GM19372 (cell line): Measurements from ENCODE around the gene GPR35.
A peak's percentile ranks its signal among the peaks of the same experiment; 100 is the strongest.
"Not testable (repeated sequence)": the region's sequence is repeated elsewhere in the genome, so short reads cannot be mapped to it uniquely, and the experiment has no call there.

ENCODE experiments used
- ATAC-seq: cut with Tn5 transposase; IDR thresholded peaks from one replicate; pipeline ENCODE4 v1.9.1; 2021; ENCODE audit warnings: mild to moderate bottlenecking, low read depth, moderate library complexity; ENCODE audit not compliant: unreplicated experiment

Gene GPR35

DNA sequence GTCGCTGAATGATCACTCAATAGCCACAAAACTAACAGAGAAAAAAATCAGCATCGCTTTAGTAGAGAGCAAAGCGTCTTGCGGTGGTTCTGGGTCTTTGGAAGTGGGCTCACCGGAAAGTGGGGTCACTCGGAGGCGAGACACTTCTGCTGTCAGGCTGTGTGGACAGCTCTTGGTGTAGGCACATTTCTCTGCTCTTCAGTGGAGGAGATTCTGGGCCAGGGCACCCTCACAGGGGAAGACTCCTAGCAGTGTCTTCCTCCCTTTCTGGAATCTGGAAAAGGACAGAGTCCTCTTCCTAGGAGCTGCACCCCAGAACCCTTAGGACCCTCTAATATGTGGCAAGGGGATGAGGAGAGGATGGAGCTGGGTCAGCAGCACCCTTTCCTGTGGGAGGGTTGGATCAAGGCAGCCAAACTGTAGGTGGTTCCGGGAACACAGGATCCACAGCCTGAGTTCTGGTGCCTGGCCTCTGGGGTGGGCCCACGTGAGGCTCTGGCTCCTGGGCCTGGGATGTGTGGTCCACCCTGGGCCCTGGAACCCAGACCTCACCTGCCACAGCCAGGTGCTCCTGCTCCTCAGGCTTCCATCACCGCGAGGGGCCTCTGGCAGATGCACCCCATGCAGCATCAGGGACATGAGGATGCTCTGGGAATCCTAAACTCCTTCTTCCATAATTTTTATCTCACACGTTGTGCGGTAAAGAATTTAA is 25.1 kb downstream of the GPR35 start:
- ATAC-seq, result no peak

- no peak for ATAC-seq
Measured at GRCh38 chr2:240651185-240651584, 25.9 kb downstream of the GPR35 start.

DNA sequence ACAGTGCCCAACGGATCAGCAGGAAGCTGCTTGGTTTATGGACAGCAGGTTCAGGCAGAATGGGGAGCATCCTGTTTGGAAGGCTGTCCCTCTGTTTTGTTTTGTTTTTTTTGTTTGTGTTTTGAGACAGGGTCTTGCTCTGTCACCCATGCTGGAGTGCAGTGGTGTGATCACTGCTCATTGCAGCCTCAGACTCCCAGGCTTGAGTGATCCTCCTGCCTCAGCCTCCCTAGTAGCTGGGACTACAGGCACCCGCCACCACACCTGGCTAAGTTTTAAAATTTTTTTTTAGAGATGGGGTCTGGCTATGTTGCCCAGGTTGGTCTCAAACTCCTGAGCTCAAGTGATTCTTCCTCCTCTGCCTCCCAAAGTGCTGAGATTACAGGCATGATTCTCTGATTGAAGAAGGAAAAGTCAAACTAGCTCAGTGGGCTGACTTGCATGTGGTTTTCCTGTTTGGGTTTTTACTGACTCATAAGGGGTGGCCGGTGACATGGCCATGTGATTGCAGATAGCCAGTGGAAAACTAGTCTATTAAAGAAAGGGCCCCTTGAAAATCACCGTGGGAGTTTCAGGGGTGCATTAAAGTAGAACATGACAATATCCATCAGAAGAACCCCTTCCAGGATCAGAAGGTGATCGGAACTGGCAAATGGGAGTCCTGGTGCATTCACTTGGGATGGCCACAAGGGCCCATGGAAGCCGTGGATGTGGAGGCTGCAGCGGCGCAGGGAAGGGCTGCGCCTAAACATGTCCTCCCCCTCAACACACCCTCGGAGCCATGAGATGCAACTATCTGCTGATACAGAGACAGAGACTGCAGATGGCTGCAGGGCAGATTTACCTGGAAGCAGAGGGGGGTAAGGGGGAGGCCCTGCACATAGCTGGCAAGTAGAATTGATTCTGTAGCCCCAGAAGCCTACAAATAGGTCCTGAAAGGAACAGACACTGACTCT is 30.9 kb downstream of the GPR35 start:
- ATAC-seq, result peak; percentile 67

DNA sequence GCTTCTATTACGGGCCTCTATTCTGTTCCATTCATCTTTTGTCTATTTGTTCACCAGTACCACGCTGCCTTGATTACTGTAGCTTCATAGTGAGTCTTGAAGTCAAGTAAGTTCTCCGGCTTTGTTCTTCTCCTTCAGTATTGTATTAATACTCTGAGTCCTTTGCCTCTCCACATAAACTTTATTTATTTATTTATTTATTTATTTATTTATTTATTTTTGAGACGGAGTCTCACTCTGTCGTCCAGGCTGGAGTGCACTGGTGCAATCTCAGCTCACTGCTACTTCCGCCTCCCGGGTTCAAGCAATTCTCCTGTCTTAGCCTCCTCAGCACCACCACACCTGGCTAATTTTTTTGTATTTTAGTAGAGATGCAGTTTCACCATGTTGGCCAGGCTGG is 34.6 kb downstream of the GPR35 start:
- ATAC-seq, result not testable (repeated sequence)

- ATAC-seq, result no peak
Measured at GRCh38 chr2:240662681-240663080, 37.4 kb downstream of the GPR35 start.

GRCh38 chr2:240663546-240664190 is 38.4 kb downstream of the GPR35 start:
- no peak for ATAC-seq

DNA sequence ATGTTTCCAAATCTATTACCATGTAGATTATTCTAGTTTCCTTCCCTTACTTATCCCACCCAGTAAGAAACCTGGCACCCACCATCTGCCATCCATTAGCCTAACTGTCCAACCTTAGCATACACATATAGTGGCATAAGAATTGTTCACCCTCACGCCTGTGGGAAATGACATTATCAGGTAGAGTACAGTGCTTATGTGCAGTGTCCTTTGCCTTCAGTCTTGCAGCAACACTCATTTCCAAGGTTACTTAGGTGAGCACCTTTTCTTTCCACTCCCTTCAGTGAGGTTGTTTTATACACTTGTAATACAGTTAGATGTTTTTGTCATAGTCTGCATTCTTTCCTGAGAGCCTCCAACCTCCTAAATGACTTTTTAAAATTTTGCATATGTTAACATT is 39.3 kb downstream of the GPR35 start:
- ATAC-seq, result no peak

DNA sequence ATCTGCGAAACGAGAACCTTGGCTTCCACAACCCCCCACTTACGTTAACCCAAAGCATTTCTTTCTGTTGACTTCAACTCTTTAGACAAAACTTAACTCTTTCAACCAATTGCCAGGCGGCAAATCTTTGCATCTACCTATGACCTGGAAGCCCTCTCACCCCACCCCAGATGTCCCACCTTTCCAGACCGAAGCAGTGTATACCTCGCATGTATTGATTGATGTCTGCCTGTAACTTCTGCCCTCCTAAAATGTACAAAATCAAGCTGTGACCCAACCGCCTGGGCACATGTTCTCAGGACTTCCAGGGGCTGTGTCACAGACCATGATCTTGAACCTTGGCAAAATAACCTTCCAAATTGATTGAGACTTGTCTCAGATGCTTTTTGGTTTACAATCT is 45.1 kb downstream of the GPR35 start:
- ATAC-seq, result no peak

DNA sequence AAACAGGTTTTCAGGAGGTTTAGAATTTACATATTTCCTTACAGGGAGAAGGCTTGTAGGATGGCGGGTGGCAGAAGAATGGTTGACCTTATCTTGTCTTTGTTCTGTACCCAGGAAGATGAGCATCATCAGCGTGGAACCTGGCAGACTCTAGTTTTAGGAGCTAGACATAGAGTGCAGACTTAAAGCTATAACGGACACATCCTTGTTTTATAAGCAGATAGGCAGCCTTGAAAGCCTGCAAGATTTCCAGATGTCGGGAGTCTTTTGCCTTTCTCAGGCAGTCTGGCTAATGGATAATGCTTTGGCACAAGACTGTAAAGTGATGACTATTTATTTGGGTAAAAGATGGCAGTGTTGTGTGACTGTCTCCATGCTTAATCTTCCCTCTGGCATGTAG is 45.7 kb downstream of the GPR35 start:
- no peak for ATAC-seq

GRCh38 chr2:240672076-240672700 is 46.9 kb downstream of the GPR35 start:
- no peak for ATAC-seq

DNA sequence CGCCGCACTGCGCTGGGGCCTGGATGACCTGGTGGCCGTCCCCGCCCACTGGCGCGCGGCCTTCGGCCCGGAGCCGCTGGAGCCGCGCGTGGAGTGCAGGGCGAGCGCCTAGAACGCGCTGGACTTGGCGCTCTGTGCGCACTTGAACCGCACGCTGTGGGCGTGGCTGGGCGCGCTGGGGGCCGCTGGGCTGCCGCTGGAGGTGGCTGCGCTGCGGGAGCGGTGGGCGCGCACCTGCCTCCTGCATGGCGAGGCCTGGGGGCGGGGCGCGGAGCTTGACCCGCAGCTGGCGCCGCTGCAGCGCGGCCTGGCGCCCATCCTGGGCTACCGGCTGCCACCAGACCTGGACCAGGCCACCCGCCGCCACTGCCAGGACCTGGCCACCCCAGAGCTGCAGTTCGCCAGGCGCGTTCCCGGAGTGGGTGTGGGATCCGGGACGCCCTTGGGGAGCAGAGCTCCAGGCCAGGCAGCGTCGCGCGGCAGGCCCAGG is 47.5 kb downstream of the GPR35 start:
- ATAC-seq, result no peak

- ATAC-seq, result not testable (repeated sequence)
Measured at GRCh38 chr2:240674461-240675184, 49.3 kb downstream of the GPR35 start.

DNA sequence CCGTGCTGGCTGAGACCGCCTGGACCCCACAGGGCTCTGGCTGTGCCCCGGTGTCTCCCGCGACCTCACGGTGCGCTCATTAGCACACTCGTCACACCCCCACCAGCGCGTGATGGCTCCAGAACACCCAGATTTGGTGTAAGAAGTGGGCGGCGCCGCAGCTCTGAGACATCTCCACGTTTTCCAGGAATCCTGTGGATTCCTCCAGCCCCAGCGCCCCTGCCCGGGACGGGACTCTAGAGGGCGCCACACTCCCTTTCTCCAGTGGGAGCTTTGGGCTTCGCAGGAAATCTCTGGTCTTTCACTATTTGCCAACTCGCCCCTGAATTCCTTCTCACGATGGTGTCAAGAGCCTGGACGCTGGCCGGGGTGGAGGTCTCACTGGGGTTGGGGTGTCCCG is 50.1 kb downstream of the GPR35 start:
- ATAC-seq, result not testable (repeated sequence)

DNA sequence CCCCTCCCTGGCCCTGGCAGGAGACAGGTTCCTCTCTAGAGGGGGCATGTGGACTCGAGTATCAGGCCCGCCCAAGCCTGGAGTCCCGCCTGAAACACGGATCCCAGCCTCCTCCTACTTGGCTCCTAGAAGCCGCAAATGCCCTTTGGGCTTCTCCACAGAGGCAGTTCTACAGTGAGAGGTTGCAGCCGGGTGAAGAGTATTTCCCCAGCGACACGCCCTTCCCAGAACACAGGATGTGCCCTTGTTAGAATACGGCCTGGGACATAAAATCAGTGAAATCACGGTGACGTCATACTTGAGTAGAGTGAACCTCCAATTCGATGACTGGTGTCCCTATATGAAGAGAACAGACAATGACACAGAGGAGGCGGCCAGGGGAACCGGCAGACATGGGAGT is 52.8 kb downstream of the GPR35 start:
- ATAC-seq, result not testable (repeated sequence)

- not testable (repeated sequence) for ATAC-seq
Measured at GRCh38 chr2:240678909-240679308, 53.6 kb downstream of the GPR35 start.

- ATAC-seq, result not testable (repeated sequence)
Measured at GRCh38 chr2:240680185-240680584, 54.9 kb downstream of the GPR35 start.
